GM12874 (cell line): ENCODE measurements around the gene CROCC2.

Source experiments
- CTCF ChIP-seq: IDR thresholded peaks from 2 replicates; pipeline ENCODE4 v1.5.1; 2011; ENCODE audit warnings: low read depth, mild to moderate bottlenecking, control low read depth, low read length, moderate library complexity; ENCODE audit not compliant: insufficient read depth

CROCC2 gene

GRCh38 chr2:241003047-241003360, 96.9 kb downstream of the CROCC2 start:
- no peak for TF ChIP-seq CTCF

- TF ChIP-seq CTCF = no peak
These were observed 97.2 kb downstream of the CROCC2 start for GRCh38 chr2:241003369-241003768.

GRCh38 chr2:241003830-241004564, 97.9 kb downstream of the CROCC2 start:
- TF ChIP-seq CTCF = no peak

- TF ChIP-seq CTCF = no peak
These were observed 99.4 kb downstream of the CROCC2 start for GRCh38 chr2:241005569-241005968.

- TF ChIP-seq CTCF = no peak
These were observed 100.3 kb downstream of the CROCC2 start for GRCh38 chr2:241006412-241006811.

GRCh38 chr2:241007111-241007510, 101.0 kb downstream of the CROCC2 start:
- TF ChIP-seq CTCF = no peak

- TF ChIP-seq CTCF = no peak
These were observed 102.0 kb downstream of the CROCC2 start for GRCh38 chr2:241007880-241008710.
